ENCODE measurements around the gene HID1.
"Not testable (repeated sequence)": the region's sequence is repeated elsewhere in the genome, so short reads cannot be mapped to it uniquely, and the experiment has no call there.

Gene HID1

GRCh38 chr17:74998783-74999182 lies 26.2 kb upstream of the HID1 start:
- no peak for DNase-seq

GRCh38 chr17:74995847-74996246 lies 23.3 kb upstream of the HID1 start:
- no peak for DNase-seq

GRCh38 chr17:74994440-74994839 lies 21.9 kb upstream of the HID1 start:
- DNase-seq: no peak

GRCh38 chr17:74992223-74992622 lies 19.7 kb upstream of the HID1 start:
- no peak for DNase-seq

GRCh38 chr17:74990581-74991105 lies 18.1 kb upstream of the HID1 start:
- no peak for DNase-seq

GRCh38 chr17:74987909-74988711 lies 15.6 kb upstream of the HID1 start:
- no peak for DNase-seq

GRCh38 chr17:74987418-74987908 lies 14.9 kb upstream of the HID1 start, which contains the start of gene CDR2L:
Gene CDR2L, plus strand, starts transcription at chr17:74987632. Its CDS starts 412 bp downstream, at chr17:74988044.
- DNase-seq: peak; percentile 74

GRCh38 chr17:74986206-74986576 lies 13.6 kb upstream of the HID1 start:
- DNase-seq: no peak

GRCh38 chr17:74982663-74983313 lies 10.2 kb upstream of the HID1 start:
- DNase-seq: not testable (repeated sequence)

- DNase-seq: no peak
These were observed 9.6 kb upstream of the HID1 start for GRCh38 chr17:74981979-74982662.

GRCh38 chr17:74981318-74981978 lies 8.9 kb upstream of the HID1 start:
- no peak for DNase-seq

- no peak for DNase-seq
These were observed 7.0 kb upstream of the HID1 start for GRCh38 chr17:74979408-74980146.

GRCh38 chr17:74978240-74978639 lies 5.7 kb upstream of the HID1 start:
- no peak for DNase-seq

- no peak for DNase-seq
These were observed 5.2 kb upstream of the HID1 start for GRCh38 chr17:74977802-74978201.

GRCh38 chr17:74975943-74976342 lies 3.4 kb upstream of the HID1 start:
- no peak for DNase-seq

- no peak for DNase-seq
These were observed 392 bp upstream of the HID1 start for GRCh38 chr17:74972973-74973328.

- DNase-seq: no peak
These were observed 785 bp downstream of the HID1 start for GRCh38 chr17:74971842-74972106.

GRCh38 chr17:74971069-74971841 lies 1.3 kb downstream of the HID1 start:
- no peak for DNase-seq

GRCh38 chr17:74970395-74970794 lies 2.2 kb downstream of the HID1 start:
- no peak for DNase-seq

- DNase-seq: not testable (repeated sequence)
These were observed 3.1 kb downstream of the HID1 start for GRCh38 chr17:74969501-74969900.

- DNase-seq: no peak
These were observed 4.2 kb downstream of the HID1 start for GRCh38 chr17:74968361-74968780.
